Measurements from ENCODE around the gene TLE5. TPM values are rescaled to one million over a fixed set of nuclear protein-coding genes. Genes with fewer than 3 reads are reported as not detected.
A peak's percentile ranks its signal among the peaks of the same experiment; 100 is the strongest.

The TLE5 gene
- polyA plus RNA-seq, 1 experiment: 317 TPM

- CTCF ChIA-PET: no interaction called here
Measured at GRCh38 chr19:3033595-3034405, 28.5 kb downstream of the TLE5 start.

GRCh38 chr19:3031607-3031867 lies 30.8 kb downstream of the TLE5 start:
- Histone ChIP-seq H3K27me3 (ENCODE audit: control insufficient read depth, insufficient read depth, low read length) (peaks cover 43% of the 10 kb centered on the region), H3K4me3 (ENCODE audit: low read depth, low read length) (no peak overlapping the region), H3K27ac (ENCODE audit: low read depth, low read length) (no peak overlapping the region), H3K9me3 (ENCODE audit: control insufficient read depth, insufficient read depth, low read length) (no peaks in the 10 kb centered on the region; the same call in 1 of the 2 replicates)
- ChIA-PET POLR2A (interaction anchor here (0.6 kb wide), 1 partner anchor 83 kb away, joined by 7 read pairs; no protein-coding TSS in a partner anchor), CTCF (no interaction called here)
- no peak for DNase-seq (ENCODE audit: low read depth, low spot score)
- TF ChIP-seq CTCF (IDR thresholded peaks at IDR 0.05; ENCODE audit: low read depth, low read length): no peak

More at GRCh38 chr19:3033595-3034405, 28.5 kb downstream of the TLE5 start:
- H3K27me3 ChIP-seq (ENCODE audit: control insufficient read depth, insufficient read depth, low read length): peaks cover 24% of the 10 kb centered on the region
- H3K27ac ChIP-seq (ENCODE audit: low read depth, low read length): no peak overlapping the region
- no peak overlapping the region for H3K4me3 ChIP-seq (ENCODE audit: low read depth, low read length)
- no peaks in the 10 kb centered on the region; the same call in 1 of the 2 replicates for H3K9me3 ChIP-seq (ENCODE audit: control insufficient read depth, insufficient read depth, low read length)
- POLR2A ChIA-PET: no interaction called here
- no peak for TF ChIP-seq CTCF (IDR thresholded peaks at IDR 0.05; ENCODE audit: low read depth, low read length)
- DNase-seq (ENCODE audit: low read depth, low spot score): no peak

GRCh38 chr19:3029065-3029923 lies 33.0 kb downstream of the TLE5 start, which contains the start of gene TLE2:
TSS of gene TLE2 (minus strand) at chr19:3029280. CDS start at chr19:3028904, 376 bp downstream.
- no peak for TF ChIP-seq CTCF (IDR thresholded peaks at IDR 0.05; ENCODE audit: low read depth, low read length)
- CTCF ChIA-PET: no interaction called here
- POLR2A ChIA-PET: no interaction called here

GRCh38 chr19:3028305-3029064 lies 33.8 kb downstream of the TLE5 start:
- Histone ChIP-seq H3K27ac (ENCODE audit: low read depth, low read length) (no peak overlapping the region), H3K27me3 (ENCODE audit: control insufficient read depth, insufficient read depth, low read length) (peaks cover 60% of the 10 kb centered on the region), H3K9me3 (ENCODE audit: control insufficient read depth, insufficient read depth, low read length) (no peaks in the 10 kb centered on the region; the same call in 1 of the 2 replicates), H3K4me3 (ENCODE audit: low read depth, low read length) (peak overlapping the region; percentile 41)
- DNase-seq (ENCODE audit: low read depth, low spot score): no peak
- ChIA-PET POLR2A (interaction anchor here (0.6 kb wide), 1 partner anchor 23 kb away, joined by 5 read pairs; no protein-coding TSS in a partner anchor), CTCF (no interaction called here)
- no peak for TF ChIP-seq CTCF (IDR thresholded peaks at IDR 0.05; ENCODE audit: low read depth, low read length)

More at GRCh38 chr19:3029065-3029923, 33.0 kb downstream of the TLE5 start, which contains the start of gene TLE2:
- DNase-seq (ENCODE audit: low read depth, low spot score): no peak
- Histone ChIP-seq H3K27ac (ENCODE audit: low read depth, low read length) (no peak within 1 kb of the TSS), H3K4me3 (ENCODE audit: low read depth, low read length) (peak within 1 kb of the TSS; percentile 41), H3K9me3 (ENCODE audit: control insufficient read depth, insufficient read depth, low read length) (no peaks in the 10 kb centered on the region; the same call in 1 of the 2 replicates), H3K27me3 (ENCODE audit: control insufficient read depth, insufficient read depth, low read length) (peaks cover 60% of the 10 kb centered on the region)

All from AG04450 (cell line).